Rectal smooth muscle tissue (tissue), 1 donor: ENCODE data around the gene CNIH3.
"Not testable (repeated sequence)": the region's sequence is repeated elsewhere in the genome, so short reads cannot be mapped to it uniquely, and the experiment has no call there.

Source experiments
- H3K27ac ChIP-seq: one replicate; pipeline ENCODE4 v1.7.0; 2013; ENCODE audit warnings: low read depth, low read length, inconsistent platforms
- H3K27me3 ChIP-seq: one replicate; pipeline ENCODE4 v1.7.0; 2013; ENCODE audit warnings: low read length; ENCODE audit not compliant: control insufficient read depth, insufficient read depth
- H3K36me3 ChIP-seq: one replicate; pipeline ENCODE4 v1.7.0; 2013; ENCODE audit warnings: low read length; ENCODE audit not compliant: control insufficient read depth, insufficient read depth
- H3K4me1 ChIP-seq: one replicate; pipeline ENCODE4 v1.7.0; 2013; ENCODE audit warnings: low read length; ENCODE audit not compliant: control insufficient read depth, insufficient read depth
- H3K4me3 ChIP-seq: one replicate; pipeline ENCODE4 v1.7.0; 2013; ENCODE audit warnings: low read length
- H3K9ac ChIP-seq: one replicate; pipeline ENCODE4 v1.7.0; 2013; ENCODE audit warnings: low read length

Gene CNIH3

GRCh38 chr1:224700918-224701531 is 84.9 kb downstream of the CNIH3 start:
- H3K36me3 ChIP-seq = no peaks in the 10 kb centered on the region
- H3K27ac ChIP-seq = no peak overlapping the region
- no peaks in the 10 kb centered on the region for H3K4me1 ChIP-seq
- H3K4me3 ChIP-seq = no peak overlapping the region
- H3K9ac ChIP-seq = no peak overlapping the region
- no peaks in the 10 kb centered on the region for H3K27me3 ChIP-seq

DNA sequence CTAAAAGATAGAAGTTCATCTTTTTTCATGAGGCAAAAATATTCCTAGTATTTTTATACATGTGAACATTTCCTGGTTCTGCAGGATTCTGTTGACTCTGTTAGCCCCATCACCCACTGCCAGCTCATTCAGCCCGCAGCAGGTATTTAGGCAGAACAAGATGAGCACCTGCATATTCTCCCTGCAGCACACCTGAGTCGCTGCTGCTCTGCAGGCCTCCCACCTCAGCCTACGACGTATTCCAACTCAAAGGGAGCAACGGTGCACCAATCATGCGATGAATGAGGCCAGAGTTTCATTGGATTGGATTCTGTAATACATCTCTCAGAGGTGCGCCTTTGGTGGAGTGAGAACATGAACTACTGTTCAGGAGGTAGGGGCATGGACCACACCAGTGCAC is 87.6 kb downstream of the CNIH3 start:
- Histone ChIP-seq H3K36me3 (no peaks in the 10 kb centered on the region), H3K9ac (no peak overlapping the region), H3K27ac (no peak overlapping the region), H3K4me3 (no peak overlapping the region), H3K4me1 (no peaks in the 10 kb centered on the region), H3K27me3 (no peaks in the 10 kb centered on the region)

GRCh38 chr1:224704107-224704735 is 88.1 kb downstream of the CNIH3 start:
- H3K27ac ChIP-seq = no peak overlapping the region
- H3K27me3 ChIP-seq = no peaks in the 10 kb centered on the region
- H3K4me1 ChIP-seq = no peaks in the 10 kb centered on the region
- H3K4me3 ChIP-seq = no peak overlapping the region
- no peak overlapping the region for H3K9ac ChIP-seq
- H3K36me3 ChIP-seq = no peaks in the 10 kb centered on the region

DNA sequence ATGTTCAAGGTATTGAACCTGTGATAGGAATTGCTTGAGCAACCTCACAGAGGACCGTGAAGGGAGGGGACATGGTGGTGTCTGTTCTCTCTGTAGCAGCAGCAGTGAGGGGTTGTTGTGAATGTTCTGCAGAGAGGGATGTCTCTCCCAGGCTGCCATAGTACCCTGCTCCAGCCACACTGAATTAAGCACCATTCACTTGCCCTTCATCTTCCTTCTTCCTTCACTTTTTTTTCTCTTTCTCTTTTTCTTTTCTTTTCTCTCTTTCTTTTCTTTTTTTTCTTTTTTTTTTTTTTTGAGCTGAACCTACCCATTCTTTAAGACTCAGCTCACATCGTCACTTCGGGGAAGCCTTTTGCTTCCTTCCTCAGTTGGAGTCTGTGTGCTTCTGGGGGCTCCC is 89.5 kb downstream of the CNIH3 start:
- H3K4me1 ChIP-seq = no peaks in the 10 kb centered on the region
- no peak overlapping the region for H3K4me3 ChIP-seq
- H3K9ac ChIP-seq = no peak overlapping the region
- no peak overlapping the region for H3K27ac ChIP-seq
- no peaks in the 10 kb centered on the region for H3K27me3 ChIP-seq
- H3K36me3 ChIP-seq = no peaks in the 10 kb centered on the region

DNA sequence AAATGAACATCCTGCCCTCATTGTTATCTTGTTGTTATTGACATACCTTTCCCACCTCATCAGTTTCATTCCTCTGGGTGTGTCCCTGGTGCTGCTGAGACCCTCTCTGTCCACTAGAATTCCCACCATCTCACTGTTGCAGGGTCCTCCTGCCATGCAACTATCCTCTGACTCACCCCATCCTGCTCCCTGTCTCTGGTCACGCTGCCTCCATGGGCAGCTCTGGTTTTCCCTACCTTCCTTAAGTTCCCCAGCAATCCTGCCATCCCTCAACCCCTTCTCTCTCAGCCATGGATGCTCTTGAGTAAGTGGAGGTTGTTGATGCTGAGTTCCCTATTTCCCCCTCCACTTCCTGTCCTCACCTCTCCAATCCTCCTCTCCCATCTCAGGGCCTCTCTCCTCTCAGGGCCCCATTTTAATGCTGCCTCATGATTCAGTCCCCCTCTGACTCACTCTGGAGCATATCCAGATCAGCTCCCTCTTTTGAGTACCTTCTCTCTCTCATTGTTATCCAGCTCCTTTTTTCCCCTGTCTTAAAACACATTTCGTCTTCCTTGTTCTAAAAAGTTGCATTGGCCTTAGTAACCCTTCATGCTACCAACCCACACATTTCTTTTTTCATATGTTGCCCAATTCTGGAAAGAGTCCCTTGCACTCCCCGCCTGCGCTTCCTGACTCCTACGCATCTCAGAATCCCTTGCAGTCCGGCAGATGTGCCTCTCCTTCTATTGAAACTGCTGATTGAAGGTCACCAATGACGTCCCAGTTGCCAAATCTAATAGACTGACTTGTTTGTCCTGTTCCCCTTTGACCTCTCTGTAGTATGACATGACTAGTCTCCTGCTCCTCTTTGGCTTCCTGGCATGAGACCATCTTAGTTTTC is 92.0 kb downstream of the CNIH3 start:
- H3K4me1 ChIP-seq = no peaks in the 10 kb centered on the region
- no peaks in the 10 kb centered on the region for H3K36me3 ChIP-seq
- no peaks in the 10 kb centered on the region for H3K27me3 ChIP-seq
- no peak overlapping the region for H3K9ac ChIP-seq
- no peak overlapping the region for H3K4me3 ChIP-seq
- no peak overlapping the region for H3K27ac ChIP-seq

DNA sequence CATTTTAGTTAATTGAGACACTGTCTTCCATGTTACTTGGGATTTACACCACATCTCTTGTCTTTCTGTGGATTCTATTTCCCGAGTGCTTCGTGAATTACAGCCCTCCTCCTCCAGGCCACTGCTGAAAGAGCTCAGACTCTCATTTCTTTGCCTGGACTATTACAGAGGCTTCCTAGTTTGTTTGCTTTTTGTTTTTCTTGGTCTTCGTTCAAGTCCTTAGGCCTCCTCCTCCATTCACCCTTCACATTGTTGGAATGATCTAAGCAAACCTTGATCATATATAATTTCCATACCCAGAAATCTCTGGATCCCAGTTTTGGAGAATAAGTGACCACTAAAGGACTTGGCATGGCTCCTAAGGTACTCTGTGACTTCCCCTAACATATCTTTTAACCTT is 94.1 kb downstream of the CNIH3 start:
- H3K36me3 ChIP-seq = no peaks in the 10 kb centered on the region
- H3K27me3 ChIP-seq = no peaks in the 10 kb centered on the region
- no peak overlapping the region for H3K4me3 ChIP-seq
- H3K9ac ChIP-seq = no peak overlapping the region
- H3K4me1 ChIP-seq = no peaks in the 10 kb centered on the region
- H3K27ac ChIP-seq = no peak overlapping the region

DNA sequence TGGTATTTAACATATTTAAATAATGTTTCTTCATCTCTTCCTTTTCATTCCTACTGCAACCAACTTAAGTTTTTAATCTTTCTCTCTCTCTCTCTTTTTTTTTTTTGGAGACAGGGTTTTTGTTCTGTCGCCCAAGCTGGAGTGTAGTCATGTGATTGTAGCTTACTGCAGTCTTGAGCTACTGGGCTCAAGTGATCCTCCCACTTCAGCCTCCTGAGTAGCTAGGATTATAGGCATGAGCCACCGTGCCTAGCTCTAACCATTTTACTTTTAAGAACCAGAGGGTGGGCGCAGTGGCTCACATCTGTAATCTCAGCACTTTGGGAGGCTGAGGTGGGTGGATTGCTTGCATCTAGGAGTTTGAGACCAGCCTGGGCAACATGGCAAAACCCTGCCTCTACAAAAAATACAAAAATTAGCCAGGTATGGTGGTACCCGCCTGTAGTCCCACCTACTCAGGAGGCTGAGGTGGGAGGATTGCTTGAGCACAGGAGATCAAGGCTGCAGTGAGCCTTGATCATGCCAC is 95.2 kb downstream of the CNIH3 start:
- not testable (repeated sequence) for H3K4me3 ChIP-seq, H3K4me1 ChIP-seq

GRCh38 chr1:224711876-224712275 is 95.8 kb downstream of the CNIH3 start:
- Histone ChIP-seq H3K4me1 (no peaks in the 10 kb centered on the region), H3K27ac (no peak overlapping the region), H3K36me3 (no peaks in the 10 kb centered on the region), H3K4me3 (no peak overlapping the region), H3K9ac (no peak overlapping the region), H3K27me3 (no peaks in the 10 kb centered on the region)

More for the DNA sequence above, 95.2 kb downstream of the CNIH3 start:
- not testable (repeated sequence) for H3K27me3 ChIP-seq, H3K9ac ChIP-seq, H3K36me3 ChIP-seq, H3K27ac ChIP-seq

- no peaks in the 10 kb centered on the region for H3K27me3 ChIP-seq
- H3K36me3 ChIP-seq = no peaks in the 10 kb centered on the region
- H3K27ac ChIP-seq = no peak overlapping the region
- H3K4me1 ChIP-seq = no peaks in the 10 kb centered on the region
- H3K9ac ChIP-seq = no peak overlapping the region
- no peak overlapping the region for H3K4me3 ChIP-seq
These were observed 97.1 kb downstream of the CNIH3 start for GRCh38 chr1:224713228-224713627.

- H3K4me3 ChIP-seq = no peak overlapping the region
- H3K9ac ChIP-seq = no peak overlapping the region
- no peaks in the 10 kb centered on the region for H3K36me3 ChIP-seq
- H3K4me1 ChIP-seq = no peaks in the 10 kb centered on the region
- H3K27me3 ChIP-seq = no peaks in the 10 kb centered on the region
- H3K27ac ChIP-seq = no peak overlapping the region
These were observed 98.4 kb downstream of the CNIH3 start for GRCh38 chr1:224714553-224714952.

DNA sequence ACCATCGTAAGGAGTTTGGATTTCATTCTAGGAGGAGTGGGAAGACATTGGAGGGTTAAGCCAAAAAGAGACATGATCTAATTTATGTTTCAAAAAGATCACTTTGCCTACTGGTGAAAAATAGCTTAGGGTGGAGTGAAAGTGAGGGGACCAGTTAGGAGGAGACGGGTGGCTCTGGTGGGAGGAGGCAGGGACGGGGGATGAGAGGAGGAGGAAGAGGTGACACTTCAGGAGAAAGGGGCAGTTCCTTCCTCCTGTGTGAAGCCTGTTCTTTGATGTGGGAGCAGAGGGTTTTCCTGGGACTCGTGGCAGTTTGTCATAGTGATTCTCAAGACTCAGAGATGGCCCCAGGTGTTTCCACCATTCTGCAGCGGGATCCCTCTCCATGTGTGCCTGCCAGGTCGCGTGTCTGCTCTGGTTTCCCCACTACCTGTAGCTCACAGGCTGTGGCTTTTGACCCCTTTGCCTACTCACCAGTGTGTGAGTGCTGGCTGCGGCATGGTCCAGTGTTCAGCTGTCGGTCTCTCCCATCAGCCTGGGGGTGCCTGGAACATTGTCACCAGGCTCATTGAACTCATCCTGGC is 102.4 kb downstream of the CNIH3 start:
- H3K9ac ChIP-seq = no peak overlapping the region
- no peak overlapping the region for H3K4me3 ChIP-seq
- H3K27me3 ChIP-seq = no peaks in the 10 kb centered on the region
- no peaks in the 10 kb centered on the region for H3K4me1 ChIP-seq
- H3K27ac ChIP-seq = no peak overlapping the region
- no peaks in the 10 kb centered on the region for H3K36me3 ChIP-seq

GRCh38 chr1:224719716-224720115 is 103.6 kb downstream of the CNIH3 start:
- Histone ChIP-seq H3K9ac (no peak overlapping the region), H3K27ac (no peak overlapping the region), H3K27me3 (no peaks in the 10 kb centered on the region), H3K4me3 (no peak overlapping the region), H3K36me3 (no peaks in the 10 kb centered on the region), H3K4me1 (no peaks in the 10 kb centered on the region)
